ENCODE results near the gene BPGM.
"Not testable (repeated sequence)": the region's sequence is repeated elsewhere in the genome, so short reads cannot be mapped to it uniquely, and the experiment has no call there.

BPGM gene

GRCh38 chr7:134662166-134662870 lies 15.7 kb downstream of the BPGM start:
- no peak for DNase-seq (ENCODE audit: low read depth in 4 of 4, low spot score in 1 of 4)

GRCh38 chr7:134662871-134663205 lies 16.2 kb downstream of the BPGM start:
- no peak for DNase-seq (ENCODE audit: low read depth in 4 of 4, low spot score in 1 of 4)

DNA sequence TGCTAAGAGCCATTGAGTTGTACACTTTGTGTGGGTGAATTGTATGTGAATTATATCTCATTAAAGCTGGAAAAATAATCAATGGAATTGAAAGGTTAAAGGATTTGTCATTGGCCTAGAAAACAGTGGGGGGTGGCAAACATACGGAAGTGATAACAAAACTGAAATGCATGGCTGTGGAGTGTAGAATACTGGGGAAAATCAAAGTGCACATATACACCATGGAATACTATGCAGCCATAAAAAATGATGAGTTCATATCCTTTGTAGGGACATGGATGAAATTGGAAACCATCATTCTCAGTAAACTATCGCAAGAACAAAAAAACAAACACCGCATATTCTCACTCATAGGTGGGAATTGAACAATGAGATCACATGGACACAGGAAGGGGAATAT lies 18.4 kb downstream of the BPGM start:
- DNase-seq (ENCODE audit: low read depth in 4 of 4, low spot score in 1 of 4) = not testable (repeated sequence)

DNA sequence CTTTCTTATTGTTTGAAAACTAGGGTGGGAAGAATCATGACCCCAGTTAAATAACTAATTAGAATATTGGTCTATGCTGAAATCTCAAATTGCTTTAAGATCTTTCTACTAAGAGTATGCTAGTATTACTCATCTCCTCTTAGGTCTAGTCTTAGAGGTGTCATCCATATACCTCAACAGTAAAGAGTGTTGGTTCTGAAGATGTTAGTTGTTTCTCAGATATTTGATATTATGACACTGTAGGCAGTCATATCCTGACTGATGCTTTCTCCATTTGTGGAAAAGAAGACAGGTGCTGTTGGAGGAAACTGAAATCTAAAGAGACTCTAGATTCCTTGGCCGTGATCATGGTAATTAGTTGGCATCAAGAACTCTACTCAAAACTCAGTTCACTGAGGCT lies 21.2 kb downstream of the BPGM start:
- no peak for DNase-seq (ENCODE audit: low read depth in 4 of 4, low spot score in 1 of 4)

- no peak for DNase-seq (ENCODE audit: low read depth in 4 of 4, low spot score in 1 of 4)
These were observed 22.7 kb downstream of the BPGM start for GRCh38 chr7:134669388-134669787.

DNA sequence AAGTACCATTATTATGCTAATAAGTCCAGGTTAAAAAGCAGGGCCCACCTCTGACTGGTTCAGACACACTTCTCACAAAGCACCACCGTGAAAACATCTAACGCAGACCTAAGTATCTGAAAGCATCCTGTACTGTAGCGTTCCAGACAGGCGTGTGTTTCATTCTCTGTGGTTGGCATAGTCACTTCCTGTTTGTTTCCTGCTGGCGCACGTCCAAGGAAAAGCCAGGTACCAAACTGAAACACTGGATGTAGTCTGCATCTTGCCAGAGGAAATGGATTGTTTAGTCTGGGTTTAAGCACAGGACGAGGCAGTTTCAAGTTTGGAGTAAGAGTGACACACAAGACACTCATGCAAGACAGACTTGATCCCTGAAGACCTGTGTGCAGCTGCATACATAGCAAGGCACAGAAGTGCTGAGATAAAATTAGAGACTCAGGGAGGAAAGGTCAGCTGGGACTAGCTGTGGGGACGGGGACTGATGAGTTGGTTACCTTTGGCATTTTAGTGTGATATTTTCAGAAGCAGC lies 23.3 kb downstream of the BPGM start:
- peak; percentile 24 to 55 (median 46) for DNase-seq (ENCODE audit: low read depth in 4 of 4, low spot score in 1 of 4)

DNA sequence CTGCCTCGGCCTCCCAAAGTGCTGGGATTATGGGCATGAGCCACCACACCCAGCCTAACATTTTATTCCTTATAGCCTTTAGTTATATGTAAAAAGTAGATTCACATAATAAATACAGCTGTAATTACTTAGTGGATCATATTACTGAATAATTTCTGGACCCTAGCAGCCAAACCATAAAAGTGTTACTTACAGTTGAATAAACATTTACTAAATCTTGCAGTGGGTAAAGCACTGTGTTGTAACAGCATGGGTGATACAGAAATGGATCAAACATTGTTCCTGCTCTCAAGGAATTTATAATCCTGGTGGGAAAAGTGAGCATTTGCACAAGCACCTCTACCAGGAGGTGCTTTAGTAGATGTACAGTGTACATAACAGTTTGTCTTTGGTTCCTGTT lies 25.0 kb downstream of the BPGM start:
- no peak for DNase-seq (ENCODE audit: low read depth in 4 of 4, low spot score in 1 of 4)

DNA sequence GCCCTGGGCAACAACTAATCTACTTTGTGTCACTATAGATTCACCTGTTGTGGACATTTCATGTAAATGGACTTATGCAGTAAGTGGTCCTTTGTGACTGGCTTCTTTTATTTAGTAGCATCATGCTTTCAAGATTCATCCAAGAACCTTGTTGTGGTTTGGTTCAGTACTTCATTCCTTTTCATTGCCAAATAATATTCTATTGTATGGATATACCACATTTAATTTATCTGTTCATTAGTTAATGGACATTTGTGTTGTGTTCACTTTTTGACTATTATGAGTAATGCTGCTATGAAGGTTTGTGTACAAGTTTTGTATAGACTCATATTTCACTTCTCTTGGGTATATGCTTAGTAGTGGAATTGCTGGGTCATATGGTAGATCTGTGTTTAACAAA lies 27.8 kb downstream of the BPGM start:
- DNase-seq (ENCODE audit: low read depth in 4 of 4, low spot score in 1 of 4) = no peak

GRCh38 chr7:134676743-134677142 lies 30.1 kb downstream of the BPGM start:
- no peak for DNase-seq (ENCODE audit: low read depth in 4 of 4, low spot score in 1 of 4)

DNA sequence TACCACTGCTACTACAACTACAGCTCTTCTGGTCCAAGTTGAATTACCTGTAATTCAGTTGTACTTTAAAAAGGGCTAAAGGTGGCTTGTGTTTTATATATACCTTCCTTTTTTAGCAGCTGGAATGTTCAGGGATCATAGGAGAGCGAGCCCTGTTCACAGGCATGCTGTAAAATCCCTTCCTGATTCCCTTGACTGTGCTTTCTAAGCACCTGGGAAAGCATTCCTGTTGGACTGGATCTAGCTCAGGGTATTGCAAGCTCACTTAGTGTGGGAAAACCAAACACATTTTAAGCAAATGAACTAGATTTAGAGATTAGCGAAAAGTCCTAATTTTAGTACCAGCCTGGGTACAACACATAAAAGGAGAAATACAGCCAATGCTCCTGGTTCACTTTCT lies 31.5 kb downstream of the BPGM start:
- no peak for DNase-seq (ENCODE audit: low read depth in 4 of 4, low spot score in 1 of 4)

DNA sequence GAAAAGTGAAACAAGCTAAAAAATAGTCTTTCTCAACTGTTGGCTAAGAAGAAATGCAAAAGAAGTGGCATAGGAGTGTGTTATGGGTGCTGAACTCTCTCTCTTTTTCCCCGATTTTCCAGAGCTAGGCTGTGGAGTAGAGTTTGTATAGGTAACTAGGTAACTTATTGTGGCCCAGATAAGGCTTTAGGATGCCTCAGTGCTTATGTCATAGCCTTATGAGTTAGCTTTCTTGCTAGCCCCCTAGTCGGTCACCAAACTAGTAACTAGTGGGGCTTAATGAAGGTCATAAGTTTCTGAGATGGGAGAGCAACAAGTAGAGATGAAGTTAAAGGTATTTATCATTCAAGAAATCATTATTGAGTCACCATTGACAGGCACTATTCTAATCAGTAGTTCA lies 32.4 kb downstream of the BPGM start:
- DNase-seq (ENCODE audit: low read depth in 4 of 4, low spot score in 1 of 4) = no peak

GRCh38 chr7:134684165-134684564 lies 37.5 kb downstream of the BPGM start:
- no peak for DNase-seq (ENCODE audit: low read depth in 4 of 4, low spot score in 1 of 4)

DNA sequence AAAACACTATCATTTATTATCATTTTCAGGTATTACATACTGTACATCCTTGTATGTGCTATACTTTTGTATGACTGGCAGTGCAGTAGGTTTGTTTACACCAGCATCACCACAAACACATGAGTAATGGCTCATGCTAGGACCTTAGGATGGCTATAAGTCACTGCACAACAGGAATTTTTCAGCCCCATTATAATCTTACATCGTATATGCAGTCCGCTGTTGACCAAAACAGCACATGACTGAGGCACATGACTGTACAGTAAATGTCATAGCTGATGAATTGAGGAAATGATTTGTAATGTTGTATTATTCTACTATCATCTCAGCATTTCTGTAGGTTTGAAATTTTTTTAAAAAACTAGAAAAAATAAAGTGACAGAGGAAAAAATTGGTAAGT lies 38.6 kb downstream of the BPGM start:
- DNase-seq (ENCODE audit: low read depth in 4 of 4, low spot score in 1 of 4) = no peak

GRCh38 chr7:134686786-134687185 lies 40.1 kb downstream of the BPGM start:
- DNase-seq (ENCODE audit: low read depth in 4 of 4, low spot score in 1 of 4) = no peak

DNA sequence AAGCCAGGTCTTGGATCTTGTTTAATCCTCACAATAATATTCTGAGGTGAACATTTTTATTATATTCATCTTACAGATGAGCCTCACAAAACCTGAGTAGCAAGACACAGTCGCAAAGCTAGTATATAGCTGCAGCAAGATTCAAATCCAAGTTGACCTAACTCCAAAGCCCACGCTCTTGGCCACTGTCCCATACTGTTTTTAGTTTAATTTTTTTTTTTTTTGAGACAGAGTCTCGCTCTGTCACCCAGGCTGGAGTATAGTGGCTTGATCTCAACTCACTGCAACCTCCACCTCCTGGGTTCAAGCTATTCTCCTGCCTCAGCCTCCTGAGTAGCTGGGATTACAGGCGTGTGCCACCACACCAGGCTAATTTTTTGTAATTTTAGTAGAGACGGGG lies 42.9 kb downstream of the BPGM start:
- not testable (repeated sequence) for DNase-seq (ENCODE audit: low read depth in 4 of 4, low spot score in 1 of 4)

DNA sequence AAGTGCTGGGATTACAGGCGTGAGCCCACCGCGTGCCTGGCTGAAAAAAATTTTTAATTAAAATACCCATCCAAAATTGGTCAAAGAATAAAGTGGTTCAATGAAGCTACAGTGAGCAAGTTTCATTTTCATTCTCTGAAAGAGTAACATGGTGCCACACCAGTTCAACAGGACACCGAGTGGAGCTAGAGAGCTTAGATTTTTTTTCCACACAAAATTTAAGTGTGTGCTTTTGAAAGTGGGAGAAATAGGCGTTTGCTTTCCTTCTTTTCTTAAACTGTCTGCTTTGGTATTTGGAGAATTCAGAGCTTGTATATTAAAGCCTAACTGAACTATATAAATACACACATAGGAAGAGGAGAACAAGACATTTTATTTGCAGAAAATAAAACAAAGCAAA lies 43.4 kb downstream of the BPGM start:
- no peak for DNase-seq (ENCODE audit: low read depth in 4 of 4, low spot score in 1 of 4)

DNA sequence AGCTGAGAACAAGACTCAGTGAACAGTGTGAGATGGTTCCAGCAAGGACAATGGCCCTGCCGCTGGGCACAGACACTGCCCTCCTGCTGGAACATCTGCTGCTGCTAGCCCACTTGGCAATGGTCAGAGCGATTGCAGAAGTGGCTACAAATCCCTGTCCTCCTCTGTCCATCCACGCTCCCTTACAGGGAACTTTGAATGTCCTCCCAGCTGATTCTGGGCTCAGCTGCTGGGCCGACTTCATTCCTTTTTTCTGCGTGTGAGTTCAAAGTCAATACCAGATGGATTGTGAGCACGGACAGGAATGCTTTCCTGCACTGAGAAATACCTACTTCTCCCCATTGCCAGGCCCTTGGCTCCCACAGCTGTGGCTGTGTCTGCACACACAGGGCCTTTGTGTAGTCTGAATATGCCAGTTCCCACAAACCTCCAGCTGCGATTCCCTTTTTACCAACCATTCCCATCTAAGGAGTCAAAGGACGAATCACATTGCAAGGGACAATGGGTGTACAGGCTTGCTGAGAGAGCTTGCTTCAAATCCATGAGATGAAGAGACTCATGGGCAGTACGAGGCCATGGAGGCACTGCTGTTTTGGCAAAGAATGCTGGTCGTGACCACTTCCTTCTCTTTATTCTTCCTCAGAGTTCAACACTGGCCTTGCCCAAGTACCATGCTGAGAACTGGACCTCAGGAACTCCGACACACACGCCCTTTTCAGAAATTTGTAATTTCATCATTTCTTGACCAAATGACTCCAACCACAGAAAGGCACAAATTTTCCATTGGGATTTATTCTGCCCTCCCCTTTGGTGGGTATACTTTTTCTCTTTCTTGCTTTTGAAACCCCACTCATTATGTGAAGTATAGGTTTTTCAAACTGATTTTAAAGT lies 44.2 kb downstream of the BPGM start:
- DNase-seq (ENCODE audit: low read depth in 4 of 4, low spot score in 1 of 4) = no peak

GRCh38 chr7:134691546-134692343 lies 45.1 kb downstream of the BPGM start:
- no peak for DNase-seq (ENCODE audit: low read depth in 4 of 4, low spot score in 1 of 4)

DNA sequence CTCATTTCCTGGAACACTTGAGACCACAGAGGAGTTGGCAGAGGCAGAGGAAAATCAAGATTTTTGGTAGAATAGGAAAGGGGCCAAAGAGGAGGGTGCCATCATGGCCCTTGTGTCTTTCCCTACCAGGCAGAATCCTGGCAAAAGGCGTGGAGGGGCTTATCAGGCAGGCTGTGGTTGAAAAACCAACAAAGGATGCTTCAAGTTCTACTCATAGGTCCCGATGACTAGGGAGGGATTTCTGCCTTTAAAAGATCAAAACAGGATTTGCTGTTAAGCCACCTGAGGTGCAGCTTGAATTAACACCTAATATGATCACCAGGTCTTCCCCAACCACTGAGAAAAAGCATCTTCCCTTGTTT lies 45.7 kb downstream of the BPGM start:
- DNase-seq (ENCODE audit: low read depth in 4 of 4, low spot score in 1 of 4) = no peak

DNA sequence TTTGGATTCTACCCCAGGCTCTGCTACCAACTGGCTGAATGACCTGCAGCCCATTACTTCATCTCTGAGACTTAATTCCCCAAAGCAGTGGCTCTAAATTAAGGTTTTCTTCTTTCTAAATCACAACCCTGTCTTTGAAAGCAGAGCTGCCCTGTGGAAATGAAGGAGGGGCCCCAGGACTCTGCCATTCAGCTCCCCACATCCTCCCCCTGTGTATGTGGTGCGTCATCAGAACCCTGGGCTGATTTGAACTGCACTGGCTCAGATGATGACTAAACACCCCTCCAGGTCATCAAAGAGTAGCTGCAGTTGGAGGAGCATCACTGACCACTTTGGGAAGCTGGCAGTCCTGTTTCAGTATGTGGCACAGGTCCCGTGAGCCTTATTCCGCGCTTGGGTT lies 46.6 kb downstream of the BPGM start:
- DNase-seq (ENCODE audit: low read depth in 4 of 4, low spot score in 1 of 4) = no peak

DNA sequence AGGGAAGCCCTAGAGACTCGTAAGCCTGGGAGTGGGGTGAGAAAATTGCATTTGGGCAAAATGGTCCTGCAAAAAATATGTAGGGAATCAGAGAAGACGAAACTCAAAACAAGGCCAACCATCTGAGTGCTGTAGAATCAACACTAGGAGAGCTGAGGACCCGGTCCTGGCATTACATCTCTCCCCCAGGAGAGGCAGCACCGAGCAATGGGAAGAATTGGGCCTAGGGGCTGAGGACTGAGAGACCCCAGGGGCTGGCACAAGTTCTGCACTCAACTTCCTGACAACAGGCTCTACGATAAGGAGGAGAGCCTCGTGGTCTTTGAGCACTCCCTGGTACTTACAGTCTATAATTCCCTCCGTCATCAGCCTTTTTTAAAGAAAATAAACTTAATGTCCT lies 47.6 kb downstream of the BPGM start:
- no peak for DNase-seq (ENCODE audit: low read depth in 4 of 4, low spot score in 1 of 4)

GRCh38 chr7:134694767-134695166 lies 48.1 kb downstream of the BPGM start:
- no peak for DNase-seq (ENCODE audit: low read depth in 4 of 4, low spot score in 1 of 4)

Data from stimulated activated CD4-positive, alpha-beta T cell treated with anti-CD3 and anti-CD28 coated beads, Interleukin-1b, Interleukin-23, amount 100 ng/mL, for 24 hours (primary cell).